HTR-8/SVneo (cell line): ENCODE data around the gene NEK1.
"Not testable (repeated sequence)": the region's sequence is repeated elsewhere in the genome, so short reads cannot be mapped to it uniquely, and the experiment has no call there.

Experiments
- DNase-seq: peaks from one replicate; pipeline ENCODE4 v3.0.0; 2011; ENCODE audit warnings: low spot score, mixed read lengths; ENCODE audit not compliant: insufficient read length
- FAIRE-seq: peaks from 2 replicates; lab custom pipeline; 2011; peaks lifted over from hg19 to GRCh38; lab: Jason Lieb, UNC

Gene NEK1

GRCh38 chr4:169439244-169439643 is 173.1 kb downstream of the NEK1 start:
- DNase-seq (no peak), FAIRE-seq (no peak)

DNA sequence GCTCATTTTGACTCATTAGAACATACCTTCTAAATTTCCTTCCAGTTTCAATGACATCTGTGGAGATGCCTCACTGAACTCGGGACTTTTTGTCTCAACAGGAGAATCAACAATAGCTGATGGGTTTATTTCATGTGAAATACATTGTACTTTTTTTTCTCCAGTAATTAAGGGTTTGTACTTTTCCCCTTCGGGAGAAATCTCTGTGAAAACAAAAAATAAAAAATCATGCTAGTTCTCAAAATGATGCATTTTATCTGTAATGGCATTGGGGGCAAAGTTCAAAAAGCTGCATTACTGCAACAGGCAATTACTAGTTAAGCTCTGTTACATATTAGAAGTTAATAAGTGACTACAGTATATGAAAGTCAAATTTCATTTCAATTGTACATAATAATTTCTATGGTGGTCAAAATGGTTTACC is 174.3 kb downstream of the NEK1 start:
- FAIRE-seq (no peak), DNase-seq (no peak)

GRCh38 chr4:169437299-169438047 is 174.9 kb downstream of the NEK1 start:
- DNase-seq (no peak), FAIRE-seq (no peak)

- FAIRE-seq (no peak), DNase-seq (no peak)
These were observed 175.6 kb downstream of the NEK1 start for GRCh38 chr4:169436734-169437133.

GRCh38 chr4:169428376-169428775 is 184.0 kb downstream of the NEK1 start:
- FAIRE-seq (no peak), DNase-seq (no peak)

DNA sequence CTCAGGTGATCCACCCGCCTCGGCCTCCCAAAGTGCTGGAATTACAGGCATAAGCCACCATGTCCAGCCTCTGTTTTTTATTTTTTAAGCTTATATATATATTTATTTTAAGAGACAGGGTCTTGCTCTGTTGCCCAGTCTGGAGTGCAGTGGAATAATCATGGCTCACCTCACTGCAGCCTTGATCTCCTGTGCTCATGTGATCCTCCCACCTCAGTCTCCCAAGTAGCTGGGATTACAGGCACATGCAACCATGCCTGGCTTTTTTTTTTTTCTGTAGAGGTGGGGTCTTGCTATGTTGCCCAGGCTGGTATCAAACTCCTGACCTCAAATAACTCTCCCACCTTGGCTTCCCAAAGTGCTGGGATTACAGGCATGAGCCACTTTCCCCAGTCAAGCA is 184.7 kb downstream of the NEK1 start:
- DNase-seq, FAIRE-seq: not testable (repeated sequence)

GRCh38 chr4:169420291-169420690 is 192.1 kb downstream of the NEK1 start:
- FAIRE-seq = no peak
- no peak for DNase-seq

DNA sequence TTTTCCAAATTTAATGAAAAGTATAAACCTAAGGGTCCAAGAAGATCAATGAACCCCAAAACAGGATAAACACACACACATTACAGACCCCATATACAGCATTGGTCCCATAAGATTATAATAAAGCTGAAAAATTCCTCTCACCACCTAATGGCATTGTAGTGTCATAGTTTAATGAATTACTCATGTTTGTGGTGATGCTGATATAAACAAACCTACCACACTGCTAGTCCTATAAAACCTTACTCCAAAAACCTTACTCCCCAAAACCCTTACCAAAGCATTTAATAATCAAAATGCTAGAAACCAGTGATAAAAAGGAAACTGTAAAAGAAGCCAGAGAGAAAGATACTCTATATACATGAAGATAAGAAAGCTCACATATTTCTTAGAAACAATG is 193.5 kb downstream of the NEK1 start:
- DNase-seq (no peak), FAIRE-seq (no peak)

- FAIRE-seq = no peak
- DNase-seq = no peak
These were observed 194.6 kb downstream of the NEK1 start for GRCh38 chr4:169417629-169418282.

GRCh38 chr4:169416997-169417396 is 195.4 kb downstream of the NEK1 start:
- DNase-seq (no peak), FAIRE-seq (no peak)

GRCh38 chr4:169416461-169416860 is 195.9 kb downstream of the NEK1 start:
- DNase-seq (no peak), FAIRE-seq (no peak)

DNA sequence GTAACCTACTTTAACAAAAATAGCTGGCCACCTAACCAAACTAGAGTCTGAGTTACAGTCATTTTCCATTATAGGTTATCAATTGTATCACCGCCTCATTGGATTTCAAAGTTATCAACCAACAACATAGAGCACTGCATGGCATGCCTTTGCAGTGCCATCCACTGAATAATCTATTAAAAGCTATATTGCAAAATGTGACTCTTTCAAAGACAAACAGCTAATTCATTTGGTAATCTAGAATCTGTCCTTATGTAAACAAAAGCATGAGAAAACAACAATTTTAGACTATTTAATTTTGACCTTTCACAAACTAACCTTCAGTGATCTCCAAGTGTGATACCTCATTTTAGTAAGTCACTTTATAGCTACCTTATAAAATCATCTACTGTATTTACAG is 197.5 kb downstream of the NEK1 start:
- no peak for FAIRE-seq
- no peak for DNase-seq

DNA sequence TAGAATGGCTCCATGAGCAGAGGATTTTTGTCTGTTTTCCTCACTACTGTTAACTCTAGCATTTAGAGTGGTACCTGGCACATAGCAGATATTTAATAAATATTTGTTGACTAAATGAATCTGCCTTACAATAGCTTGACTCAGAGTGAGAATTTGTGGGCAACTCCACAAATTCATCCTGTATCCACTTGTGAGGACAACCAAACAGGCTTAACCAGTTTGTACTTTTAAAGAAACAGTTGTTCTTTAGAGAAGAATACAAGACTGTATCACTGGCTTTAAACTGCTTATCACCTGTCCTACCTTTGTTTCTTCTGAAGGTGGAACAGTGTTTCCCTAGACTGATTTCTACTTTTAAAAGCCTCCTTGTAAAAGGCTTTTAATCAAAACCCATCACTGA is 200.3 kb downstream of the NEK1 start:
- FAIRE-seq = no peak
- DNase-seq = no peak

DNA sequence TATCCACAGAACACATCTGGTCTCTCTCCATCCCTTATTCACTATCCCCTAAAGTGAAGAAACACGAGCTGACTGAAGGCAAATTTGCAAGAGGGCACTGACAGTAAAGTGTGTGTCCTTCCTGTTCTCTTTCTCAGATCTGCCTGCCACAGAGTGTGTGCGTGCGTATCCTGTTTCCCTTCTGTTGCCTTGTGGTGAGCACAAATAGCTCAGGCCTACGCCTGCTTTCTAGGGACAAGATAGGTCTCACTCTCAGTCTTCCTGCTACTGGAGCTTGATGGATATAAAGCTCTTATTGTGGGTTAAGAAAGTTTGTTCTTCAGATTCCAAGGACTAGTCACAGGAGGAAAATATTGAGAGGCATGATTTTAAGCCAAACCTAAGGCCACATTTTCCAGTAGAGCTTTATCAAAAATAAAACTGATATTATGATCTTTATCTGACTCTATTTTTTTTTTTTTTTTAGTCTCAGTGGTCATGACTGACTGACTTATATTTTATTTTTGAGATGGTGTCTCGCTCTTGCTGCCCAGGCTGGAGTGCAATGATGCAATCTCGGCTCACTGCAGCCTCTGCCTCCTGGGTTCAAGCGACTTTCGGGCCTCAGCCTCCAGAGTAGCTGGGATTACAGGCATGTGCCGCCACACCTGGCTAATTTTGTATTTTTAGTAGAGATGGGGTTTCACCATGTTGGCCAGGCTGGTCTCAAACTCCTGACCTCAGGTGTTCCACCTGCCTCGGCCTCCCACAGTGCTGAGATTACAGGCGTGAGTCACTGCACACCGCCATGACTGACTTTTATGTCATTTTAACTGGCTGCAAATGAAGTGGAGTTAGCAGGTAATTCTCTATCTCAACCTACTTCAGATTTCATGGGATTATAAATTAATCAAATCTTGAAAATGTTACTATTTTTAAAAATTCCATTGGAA is 201.3 kb downstream of the NEK1 start:
- DNase-seq (peak; percentile 28), FAIRE-seq (peak; percentile 93)

- DNase-seq (no peak), FAIRE-seq (no peak)
These were observed 205.1 kb downstream of the NEK1 start for GRCh38 chr4:169407217-169407845.

DNA sequence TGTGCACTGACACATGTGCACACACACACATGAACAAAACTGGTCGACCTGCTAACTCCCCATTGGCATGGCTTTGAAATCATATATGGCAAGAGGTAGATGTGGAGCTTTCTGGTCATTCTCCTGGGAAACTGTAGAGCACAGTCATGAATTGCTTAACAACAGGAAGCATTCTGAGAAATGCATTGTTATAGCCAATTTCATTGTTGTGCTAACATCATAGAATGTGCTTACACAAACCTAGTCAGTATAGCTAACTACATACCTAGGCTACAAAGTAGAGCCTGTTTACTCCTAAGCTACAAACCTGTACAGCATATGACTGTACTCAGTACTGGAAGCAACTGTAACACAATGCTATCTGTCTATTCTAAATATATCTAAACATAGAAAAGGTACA is 207.4 kb downstream of the NEK1 start:
- FAIRE-seq (peak; percentile 63), DNase-seq (no peak)

- no peak for DNase-seq
- FAIRE-seq = no peak
These were observed 211.6 kb downstream of the NEK1 start for GRCh38 chr4:169400832-169401231.

- FAIRE-seq = no peak
- DNase-seq = no peak
These were observed 212.2 kb downstream of the NEK1 start for GRCh38 chr4:169399976-169400767.

DNA sequence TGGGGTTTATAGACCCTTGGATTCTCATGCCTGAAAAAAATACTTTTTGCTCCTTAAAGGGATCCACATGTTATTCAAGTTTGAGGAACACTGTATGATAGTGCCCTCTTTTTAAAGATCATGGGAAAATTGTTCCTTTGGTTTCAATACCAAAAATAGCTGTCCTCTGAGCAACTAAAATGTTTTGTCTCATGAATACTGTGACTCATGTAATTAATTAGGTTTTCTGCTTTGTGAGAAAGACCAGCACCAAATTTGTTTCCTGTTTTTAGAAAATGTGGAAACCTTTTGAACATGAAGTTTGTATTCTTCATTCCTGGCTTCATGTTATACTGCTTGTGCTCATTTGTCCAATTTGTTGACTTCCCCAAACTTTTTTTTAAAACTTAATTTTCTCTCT is 214.1 kb downstream of the NEK1 start:
- FAIRE-seq (no peak), DNase-seq (peak; percentile 10)

DNA sequence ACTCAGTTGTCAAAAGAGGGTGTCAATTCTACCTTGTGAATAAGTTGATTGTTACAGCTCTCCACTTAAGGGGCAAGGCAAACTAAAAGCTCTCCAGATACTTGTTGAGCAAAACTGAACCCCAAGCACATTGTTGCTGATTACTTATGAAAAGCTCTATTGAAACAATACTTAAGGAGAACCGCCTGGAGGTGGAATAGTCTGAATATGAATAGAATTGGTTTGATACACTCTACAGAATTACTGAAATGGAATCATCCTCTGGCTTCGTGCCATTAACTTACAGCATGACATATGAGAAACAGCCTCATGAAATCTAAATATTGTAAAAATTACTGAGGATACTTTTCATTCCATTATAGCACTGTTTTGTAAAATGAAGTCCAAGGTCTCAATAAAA is 214.6 kb downstream of the NEK1 start:
- DNase-seq = no peak
- no peak for FAIRE-seq
